Psoas muscle (tissue), 8 donors: ENCODE data around the gene GDF9. TPM values are rescaled to one million over a fixed set of nuclear protein-coding genes. Genes with fewer than 3 reads are reported as not detected.
A peak's percentile ranks its signal among the peaks of the same experiment; 100 is the strongest.

ENCODE experiments used
- ATAC-seq, 4 donors: fragments of 200-7000 bp; cut with Tn5 transposase; one replicate each; pipeline ENCODE4 v1.9.1; 2020; ENCODE audit warnings: moderate library complexity in 3 of 4, mild to moderate bottlenecking in 2 of 4
- DNase-seq, 2 donors: peaks; one replicate each; pipeline ENCODE4 v3.0.0-alpha.2; 2020
- H3K27ac ChIP-seq: fragments of 200-600 bp; one replicate; pipeline ENCODE4 v1.8.0; 2022
- H3K27me3 ChIP-seq, 3 donors: fragments of 200-600 bp in 1 of 3; one replicate each; pipeline versions ENCODE4 v1.6.1 to v1.8.0; 2013 to 2022; ENCODE audit warnings: low read length in 2 of 3, mild to moderate bottlenecking in 2 of 3, moderate library complexity in 1 of 3; ENCODE audit not compliant: insufficient read depth in 3 of 3
- H3K36me3 ChIP-seq, 2 donors: fragments of 200-600 bp in 1 of 2; one replicate each; pipeline versions ENCODE4 v1.6.1 to v1.8.0; 2013 to 2022; ENCODE audit warnings: low read depth in 1 of 2, mild to moderate bottlenecking in 1 of 2, moderate library complexity in 1 of 2; ENCODE audit not compliant: insufficient read depth in 1 of 2
- H3K4me1 ChIP-seq: fragments of 200-600 bp; one replicate; pipeline ENCODE4 v1.8.0; 2022
- H3K4me3 ChIP-seq: fragments of 200-600 bp; one replicate; pipeline ENCODE4 v1.8.0; 2022; ENCODE audit warnings: mild to moderate bottlenecking
- H3K9me3 ChIP-seq: fragments of 200-600 bp; one replicate; pipeline ENCODE4 v1.8.0; 2022
- WGBS, 3 donors: extraction: QIAGEN DNeasy Blood & Tissue Kit; methylation state at CpG; one replicate each; pipeline versions ENCODE4 v1.1.6 to v1.1.7; 2013; 5-methylcytosine and 5-hydroxymethylcytosine counted together
- intact Hi-C, 2 donors: fragments of 100-400 bp; cut with DNase I; formaldehyde crosslinking; loops; one replicate each; pipeline versions ENCODE4 v1.11.0 to v1.14.2; 2022
- polyA plus RNA-seq, 3 donors: library from polyadenylated mRNA; stranded (reverse); fragments of 200-250 nt; gene quantifications; one replicate each; pipeline ENCODE4 v1.2.3, GENCODE V29; 2013
- total RNA-seq, 4 donors: library from RNA; stranded (reverse); fragmentation: NEBNext Ultra II Directional in 2 of 4; extraction: Animal tissue kit (Norgen Biotek cat#: 25700) in 2 of 4; gene quantifications; one replicate each; pipeline versions ENCODE4 v1.2.1 to v1.2.4, GENCODE V29; 2021 to 2023
- TF ChIP-seq, protein P1 (sequence below): fragments of 200-600 bp; IDR thresholded peaks from one replicate; pipeline ENCODE4 v1.8.0; 2022; ENCODE audit warnings: antibody characterized with exemption
- donor health status: healthy with polysubstance abuse.
- donor health status: DM: no; HTN: no; CAD: no; lungs with moderate emphysema.
- donor health status: Bipolar disorder and iron deficiency.
- donor health status: healthy.
- donor health status: DM: yes; HTN: yes; CAD: no.
- donor health status: DM: no; HTN: no; CAD: no.
- donor health status: DM: no; HTN: no; CAD: no.
- donor health status: DM: yes; HTN: yes; CAD: no.

The GDF9 gene
- total and polyA plus RNA-seq, 7 donors: 0.07 to 1.2 (median 0.65) TPM

DNA sequence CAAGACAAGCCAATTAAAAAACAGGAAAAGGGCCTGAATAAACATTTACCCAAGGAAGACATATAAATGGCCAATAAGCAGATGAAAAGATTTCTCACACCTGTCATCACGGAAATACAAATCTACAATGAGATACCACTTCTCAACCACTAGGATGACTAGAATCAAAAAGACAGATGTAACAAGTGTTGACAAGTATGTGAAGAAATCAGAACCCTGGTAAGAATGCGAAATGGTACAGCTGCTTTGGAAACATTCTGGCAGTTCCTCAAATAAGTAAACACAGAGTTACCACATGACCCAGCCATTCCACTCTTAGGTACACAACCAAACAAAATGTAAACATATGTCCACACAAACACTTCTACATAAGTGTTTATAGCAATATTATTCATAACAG, 39.7 kb upstream of the GDF9 start:
- intact Hi-C loops: no loop called here
- Histone ChIP-seq H3K4me3 (no peak overlapping the region), H3K27me3 (no peaks in the 10 kb centered on the region), H3K9me3 (no peaks in the 10 kb centered on the region), H3K4me1 (peaks cover 16% of the 10 kb centered on the region), H3K27ac (peak overlapping the region; percentile 12), H3K36me3 (peaks cover 2 to 45% of the 10 kb centered on the region in 2 donors)
- WGBS, 3 donors: 18 to 43% (median 26%) methylated on average over 2 of the region's 2 CpGs
- peak; percentile 78 to 93 (median 86) for ATAC-seq
- TF ChIP-seq, protein P1, sequence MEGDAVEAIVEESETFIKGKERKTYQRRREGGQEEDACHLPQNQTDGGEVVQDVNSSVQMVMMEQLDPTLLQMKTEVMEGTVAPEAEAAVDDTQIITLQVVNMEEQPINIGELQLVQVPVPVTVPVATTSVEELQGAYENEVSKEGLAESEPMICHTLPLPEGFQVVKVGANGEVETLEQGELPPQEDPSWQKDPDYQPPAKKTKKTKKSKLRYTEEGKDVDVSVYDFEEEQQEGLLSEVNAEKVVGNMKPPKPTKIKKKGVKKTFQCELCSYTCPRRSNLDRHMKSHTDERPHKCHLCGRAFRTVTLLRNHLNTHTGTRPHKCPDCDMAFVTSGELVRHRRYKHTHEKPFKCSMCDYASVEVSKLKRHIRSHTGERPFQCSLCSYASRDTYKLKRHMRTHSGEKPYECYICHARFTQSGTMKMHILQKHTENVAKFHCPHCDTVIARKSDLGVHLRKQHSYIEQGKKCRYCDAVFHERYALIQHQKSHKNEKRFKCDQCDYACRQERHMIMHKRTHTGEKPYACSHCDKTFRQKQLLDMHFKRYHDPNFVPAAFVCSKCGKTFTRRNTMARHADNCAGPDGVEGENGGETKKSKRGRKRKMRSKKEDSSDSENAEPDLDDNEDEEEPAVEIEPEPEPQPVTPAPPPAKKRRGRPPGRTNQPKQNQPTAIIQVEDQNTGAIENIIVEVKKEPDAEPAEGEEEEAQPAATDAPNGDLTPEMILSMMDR: peak; percentile 29
- no peak for DNase-seq

GRCh38 chr5:132901730-132902129, 35.5 kb upstream of the GDF9 start:
- 97 to 100% (median 99%) methylated on average over 3 of the region's 3 CpGs for WGBS, 3 donors
- Histone ChIP-seq H3K4me1 (peaks cover 6% of the 10 kb centered on the region), H3K27ac (no peak overlapping the region), H3K4me3 (no peak overlapping the region), H3K27me3 (no peaks in the 10 kb centered on the region), H3K36me3 (peaks cover 5 to 63% of the 10 kb centered on the region in 2 donors), H3K9me3 (no peaks in the 10 kb centered on the region)
- intact Hi-C loops: no loop called here
- ATAC-seq: no peak
- TF ChIP-seq, protein P1: no peak
- DNase-seq: no peak

GRCh38 chr5:132901036-132901435, 34.8 kb upstream of the GDF9 start:
- no peaks in the 10 kb centered on the region for H3K27me3 ChIP-seq
- peaks cover 6% of the 10 kb centered on the region for H3K4me1 ChIP-seq
- peaks cover 10 to 70% of the 10 kb centered on the region in 2 donors for H3K36me3 ChIP-seq
- H3K9me3 ChIP-seq: no peaks in the 10 kb centered on the region
- ATAC-seq: no peak
- H3K27ac ChIP-seq: no peak overlapping the region
- TF ChIP-seq, protein P1: no peak
- no peak overlapping the region for H3K4me3 ChIP-seq
- intact Hi-C loops: no loop called here
- 85 to 90% (median 88%) methylated on average over 4 of the region's 4 CpGs for WGBS, 3 donors
- DNase-seq: no peak

DNA sequence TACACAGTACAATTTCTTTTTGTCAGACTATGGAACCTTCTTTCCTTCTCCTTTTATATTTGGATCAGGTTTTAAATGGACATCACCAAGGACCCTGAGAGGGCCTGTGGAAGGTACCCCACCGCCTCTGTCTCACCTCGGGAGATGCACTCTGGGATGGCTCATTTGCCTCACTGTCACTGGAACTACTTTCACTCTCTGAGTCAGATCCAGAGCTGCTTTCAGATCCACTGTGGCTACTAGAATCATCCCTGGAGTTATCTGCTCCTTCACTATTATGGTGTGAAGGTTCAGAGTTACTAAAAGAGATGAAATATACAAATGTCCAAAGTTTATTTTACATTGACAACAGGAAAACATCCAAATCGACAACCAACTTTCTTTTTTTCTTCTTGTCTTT, 31.8 kb upstream of the GDF9 start:
- H3K36me3 ChIP-seq: peaks cover 17 to 90% of the 10 kb centered on the region in 2 donors
- intact Hi-C loops: no loop called here
- no peaks in the 10 kb centered on the region for H3K9me3 ChIP-seq
- no peaks in the 10 kb centered on the region for H3K27me3 ChIP-seq
- 74 to 77% (median 77%) methylated on average over 3 of the region's 3 CpGs for WGBS, 3 donors
- H3K4me1 ChIP-seq: peaks cover 3% of the 10 kb centered on the region
- H3K27ac ChIP-seq: no peak overlapping the region
- ATAC-seq: no peak
- DNase-seq: no peak
- H3K4me3 ChIP-seq: no peak overlapping the region
- TF ChIP-seq, protein P1: no peak

DNA sequence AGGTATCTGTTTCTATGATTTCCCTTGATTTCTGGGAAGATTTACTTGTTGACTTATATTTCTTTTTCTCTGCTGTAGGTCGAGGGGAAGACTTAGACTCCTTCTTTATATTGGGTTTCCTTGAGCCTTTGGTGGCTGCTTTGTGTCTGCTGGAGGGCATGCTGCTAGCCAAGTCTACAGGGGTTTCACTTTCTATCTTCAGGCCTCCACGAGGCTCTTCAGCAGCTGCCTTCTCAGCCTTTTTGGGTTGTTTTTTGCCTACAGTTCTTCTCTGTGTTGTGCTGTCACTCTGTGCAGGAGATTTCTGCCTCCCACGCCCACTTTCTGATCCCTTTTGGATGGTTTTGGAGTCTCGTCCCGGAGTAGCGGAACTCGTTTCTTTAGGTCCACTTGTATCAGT, 30.4 kb upstream of the GDF9 start:
- intact Hi-C loops: no loop called here
- 87 to 92% (median 88%) methylated on average over 7 of the region's 7 CpGs for WGBS, 3 donors
- DNase-seq (no peak), ATAC-seq (no peak)
- no peaks in the 10 kb centered on the region for H3K27me3 ChIP-seq
- TF ChIP-seq, protein P1: no peak
- H3K4me1 ChIP-seq: peaks cover 3% of the 10 kb centered on the region
- H3K27ac ChIP-seq: no peak overlapping the region
- H3K9me3 ChIP-seq: no peaks in the 10 kb centered on the region
- no peak overlapping the region for H3K4me3 ChIP-seq
- peaks cover 19 to 92% of the 10 kb centered on the region in 2 donors for H3K36me3 ChIP-seq
